ENCODE data around the gene GPR61.

GPR61 gene

GRCh38 chr1:109595531-109595930 lies 55.9 kb downstream of the GPR61 start:
- no peak for DNase-seq (ENCODE audit: low read depth in 1 of 2, low spot score in 1 of 2)
- Histone ChIP-seq H3K27ac (replicated peaks) (no peak overlapping the region), H3K27me3 (ENCODE audit: insufficient read depth, poor library complexity, severe bottlenecking) (no peaks in the 10 kb centered on the region), H3K4me3 (replicated peaks; ENCODE audit: insufficient read depth, low read length) (no peak overlapping the region)
- no peak for TF ChIP-seq POLR2AphosphoS5 (IDR thresholded peaks at IDR 0.05; ENCODE audit: low read depth)
- no peak for TF ChIP-seq SPI1 (IDR thresholded peaks at IDR 0.05; ENCODE audit: borderline replicate concordance, low read depth)
- TF ChIP-seq REST (IDR thresholded peaks at IDR 0.05; ENCODE audit: insufficient replicate concordance, low read depth) = no peak

Measured in HL-60 (cell line).